HG03064 (cell line): ENCODE data around the gene AGBL4.

Experiments
- ATAC-seq: cut with Tn5 transposase; IDR thresholded peaks from one replicate; pipeline ENCODE4 v1.9.1; 2021; ENCODE audit warnings: low read depth; ENCODE audit not compliant: unreplicated experiment

Gene AGBL4

GRCh38 chr1:48570568-48570967, 1453.2 kb downstream of the AGBL4 start:
- ATAC-seq = no peak

- ATAC-seq = no peak
Observed at GRCh38 chr1:48568501-48568900, 1455.3 kb downstream of the AGBL4 start.

GRCh38 chr1:48566492-48566891, 1457.3 kb downstream of the AGBL4 start:
- ATAC-seq = no peak

- no peak for ATAC-seq
Observed at GRCh38 chr1:48563021-48563420, 1460.7 kb downstream of the AGBL4 start.

- ATAC-seq = no peak
Observed at GRCh38 chr1:48561444-48561843, 1462.3 kb downstream of the AGBL4 start.

GRCh38 chr1:48560577-48560976, 1463.2 kb downstream of the AGBL4 start:
- no peak for ATAC-seq

- no peak for ATAC-seq
Observed at GRCh38 chr1:48560116-48560515, 1463.6 kb downstream of the AGBL4 start.

- no peak for ATAC-seq
Observed at GRCh38 chr1:48558366-48558765, 1465.4 kb downstream of the AGBL4 start.

- ATAC-seq = no peak
Observed at GRCh38 chr1:48556186-48556850, 1467.4 kb downstream of the AGBL4 start.

GRCh38 chr1:48555271-48555670, 1468.5 kb downstream of the AGBL4 start:
- ATAC-seq = no peak

- no peak for ATAC-seq
Observed at GRCh38 chr1:48552903-48553606, 1470.7 kb downstream of the AGBL4 start.

GRCh38 chr1:48552420-48552819, 1471.3 kb downstream of the AGBL4 start:
- no peak for ATAC-seq

- ATAC-seq = no peak
Observed at GRCh38 chr1:48548985-48549384, 1474.8 kb downstream of the AGBL4 start.

GRCh38 chr1:48547561-48548220, 1476.1 kb downstream of the AGBL4 start:
- no peak for ATAC-seq

GRCh38 chr1:48543854-48544253, 1479.9 kb downstream of the AGBL4 start:
- ATAC-seq = no peak

GRCh38 chr1:48540587-48540986, 1483.2 kb downstream of the AGBL4 start:
- no peak for ATAC-seq

GRCh38 chr1:48536477-48536876, 1487.3 kb downstream of the AGBL4 start:
- ATAC-seq = no peak

GRCh38 chr1:48532976-48533375, 1490.8 kb downstream of the AGBL4 start:
- no peak for ATAC-seq

- ATAC-seq = no peak
Observed at GRCh38 chr1:48530727-48531351, 1492.9 kb downstream of the AGBL4 start.

GRCh38 chr1:48527051-48527450, 1496.7 kb downstream of the AGBL4 start:
- no peak for ATAC-seq

- ATAC-seq = no peak
Observed at GRCh38 chr1:48526008-48526710, 1497.6 kb downstream of the AGBL4 start.
